Renal cortex interstitium (tissue), 11 donors: ENCODE measurements around the gene NUDT8. TPM values are rescaled to one million over a fixed set of nuclear protein-coding genes. Genes with fewer than 3 reads are reported as not detected.
"Not testable (repeated sequence)": the region's sequence is repeated elsewhere in the genome, so short reads cannot be mapped to it uniquely, and the experiment has no call there.

ENCODE experiments used
- DNase-seq, 11 donors: peaks; one replicate each; pipeline ENCODE4 v3.0.0-alpha.2; 2013; ENCODE audit warnings: low read depth in 9 of 11, low spot score in 4 of 11; ENCODE audit errors: extremely low read depth in 1 of 11
- polyA plus RNA-seq, 3 donors: library from polyadenylated mRNA; unstranded; fragments of 120-200 nt; gene quantifications; one replicate each; pipeline ENCODE4 v1.2.1, GENCODE V29; 2013; ENCODE audit not compliant: insufficient read length in 3 of 3

NUDT8 gene
- polyA plus RNA-seq, 3 donors: 2.5 to 7.1 (median 7.0) TPM

DNA sequence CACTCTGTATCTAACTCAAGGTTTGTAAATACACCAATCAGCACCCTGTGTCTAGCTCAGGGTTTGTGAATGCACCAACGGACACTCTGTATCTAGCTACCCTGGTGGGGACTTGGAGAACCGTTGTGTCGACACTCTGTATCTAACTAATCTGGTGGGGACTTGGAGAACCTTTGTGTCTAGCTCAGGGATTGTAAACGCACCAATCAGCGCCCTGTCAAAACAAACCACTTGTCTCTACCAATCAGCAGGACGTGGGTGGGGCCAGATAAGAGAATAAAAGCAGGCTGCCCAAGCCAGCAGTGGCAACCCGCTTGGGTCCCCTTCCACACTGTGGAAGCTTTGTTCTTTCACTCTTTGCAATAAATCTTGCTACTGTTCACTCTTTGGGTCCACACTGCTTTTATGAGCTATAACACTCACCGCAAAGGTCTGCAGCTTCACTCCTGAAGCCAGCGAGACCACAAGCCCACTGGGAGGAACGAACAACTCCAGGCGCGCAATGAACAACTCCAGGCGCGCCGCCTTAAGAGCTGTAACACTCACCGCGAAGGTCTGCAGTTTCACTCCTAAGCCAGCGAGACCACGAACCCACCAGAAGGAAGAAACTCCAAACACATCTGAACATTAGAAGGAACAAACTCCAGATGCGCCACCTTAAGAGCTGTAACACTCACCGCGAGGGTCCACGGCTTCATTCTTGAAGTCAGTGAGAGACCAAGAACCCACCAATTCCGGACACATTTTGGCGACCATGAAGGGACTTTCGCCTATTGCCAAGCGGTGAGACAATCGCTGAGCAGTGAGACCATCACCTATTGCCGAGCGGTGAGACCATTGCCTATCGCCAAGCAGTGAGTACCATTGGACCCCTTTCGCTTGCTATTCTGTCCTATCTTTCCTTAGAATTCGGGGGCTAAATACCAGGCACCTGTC, 9.8 kb downstream of the NUDT8 start:
- DNase-seq: not testable (repeated sequence)

- DNase-seq: not testable (repeated sequence)
Measured at GRCh38 chr11:67618901-67619659, 10.7 kb downstream of the NUDT8 start.

DNA sequence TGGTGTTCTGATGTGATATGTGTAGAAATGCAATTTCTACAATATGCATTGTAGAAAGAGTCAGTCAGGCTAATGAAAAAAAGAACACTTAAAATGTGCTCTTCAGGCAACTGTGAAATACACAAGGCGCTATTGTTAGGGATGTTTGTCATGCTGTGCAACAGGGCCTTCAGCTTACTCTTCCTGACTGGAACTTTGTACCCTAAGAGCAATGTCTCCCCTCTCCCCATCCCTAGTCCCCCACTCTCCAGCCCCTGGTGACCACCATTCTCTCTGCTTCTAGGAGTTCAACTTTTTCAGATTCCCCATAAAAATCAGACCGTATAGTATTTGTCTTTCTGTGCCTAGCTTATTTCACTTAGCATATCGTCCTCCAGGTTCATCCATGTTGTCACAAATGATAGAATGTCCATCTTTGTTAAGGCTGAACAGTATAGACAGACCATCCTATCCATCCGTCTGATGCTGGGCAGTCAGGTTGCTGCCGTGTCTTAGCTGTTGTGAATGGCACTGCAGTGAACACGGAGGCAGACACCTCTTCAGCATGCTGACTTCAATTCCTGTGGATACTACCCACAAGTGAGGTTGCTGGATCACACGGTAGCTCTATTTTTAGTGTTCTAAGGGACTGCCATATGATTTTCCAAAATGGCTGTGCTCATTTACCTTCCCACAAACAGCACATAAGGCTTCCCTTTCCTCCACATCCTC, 12.3 kb downstream of the NUDT8 start:
- no peak for DNase-seq

DNA sequence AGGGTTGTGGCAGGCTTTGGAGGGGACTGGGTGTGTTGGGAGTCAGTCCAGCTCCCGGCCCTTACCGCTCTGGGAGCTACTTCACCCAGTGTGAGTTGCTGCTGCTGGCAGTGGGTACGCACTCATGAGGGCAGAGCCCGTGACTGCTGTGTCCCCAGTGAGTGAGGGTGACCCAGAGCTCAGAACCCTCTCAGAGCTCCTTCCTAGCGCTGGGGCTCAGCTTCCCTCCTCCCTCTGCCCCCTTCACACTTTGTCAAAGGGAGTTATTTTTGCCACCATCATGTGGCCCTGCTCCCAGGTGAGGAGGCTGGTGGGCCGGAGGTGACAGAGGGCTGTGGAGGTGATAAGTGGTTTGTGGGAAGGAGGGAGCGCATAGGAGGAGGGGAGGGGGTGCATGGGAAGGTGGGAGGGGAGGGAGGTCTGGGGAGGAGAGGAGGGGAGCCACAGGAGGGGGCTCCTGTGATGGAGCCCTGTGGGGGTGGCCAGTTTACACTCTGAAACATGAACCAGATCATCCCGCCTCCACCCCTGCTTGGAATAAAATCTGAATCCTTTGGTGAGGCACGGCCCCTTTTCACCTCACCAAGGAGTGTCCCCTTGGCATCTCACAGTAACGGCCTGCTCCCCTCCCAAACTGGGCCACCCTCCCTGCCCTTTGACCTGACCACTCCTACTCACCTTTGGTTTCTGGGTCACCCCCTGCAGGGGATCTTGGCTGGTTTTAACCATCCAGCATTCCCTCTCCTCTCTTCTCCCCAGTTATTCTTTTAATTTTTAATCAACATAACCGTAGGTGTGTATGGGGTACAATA, 13.1 kb downstream of the NUDT8 start:
- no peak for DNase-seq

GRCh38 chr11:67615728-67616430, 13.9 kb downstream of the NUDT8 start:
- DNase-seq: no peak

GRCh38 chr11:67614730-67615714, 14.7 kb downstream of the NUDT8 start:
- no peak for DNase-seq

GRCh38 chr11:67613960-67614715, 15.6 kb downstream of the NUDT8 start:
- peak in 7 of 11 donors; percentile 18 to 56 (median 36) for DNase-seq

GRCh38 chr11:67613313-67613959, 16.3 kb downstream of the NUDT8 start:
- DNase-seq: no peak

DNA sequence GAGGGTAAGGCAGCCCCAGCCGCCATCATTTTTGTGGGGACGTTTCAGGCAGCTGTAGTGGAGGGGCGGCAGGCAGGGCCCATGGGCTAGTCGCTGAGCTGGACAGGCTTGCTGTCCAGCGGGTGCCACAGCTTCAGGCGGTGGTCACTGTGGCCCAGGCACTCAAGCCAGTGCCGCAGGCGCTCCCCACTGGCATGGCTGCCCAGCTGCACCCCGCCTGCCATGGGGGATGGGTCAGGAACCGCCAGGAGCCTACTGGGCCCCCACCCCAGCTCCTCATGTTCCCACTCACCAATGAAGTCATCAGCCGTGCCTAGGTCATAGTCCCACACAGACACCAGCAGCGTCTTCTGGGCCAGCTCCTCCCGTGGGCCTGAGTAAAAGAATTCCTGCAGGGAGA, 17.0 kb downstream of the NUDT8 start:
- DNase-seq: no peak

DNA sequence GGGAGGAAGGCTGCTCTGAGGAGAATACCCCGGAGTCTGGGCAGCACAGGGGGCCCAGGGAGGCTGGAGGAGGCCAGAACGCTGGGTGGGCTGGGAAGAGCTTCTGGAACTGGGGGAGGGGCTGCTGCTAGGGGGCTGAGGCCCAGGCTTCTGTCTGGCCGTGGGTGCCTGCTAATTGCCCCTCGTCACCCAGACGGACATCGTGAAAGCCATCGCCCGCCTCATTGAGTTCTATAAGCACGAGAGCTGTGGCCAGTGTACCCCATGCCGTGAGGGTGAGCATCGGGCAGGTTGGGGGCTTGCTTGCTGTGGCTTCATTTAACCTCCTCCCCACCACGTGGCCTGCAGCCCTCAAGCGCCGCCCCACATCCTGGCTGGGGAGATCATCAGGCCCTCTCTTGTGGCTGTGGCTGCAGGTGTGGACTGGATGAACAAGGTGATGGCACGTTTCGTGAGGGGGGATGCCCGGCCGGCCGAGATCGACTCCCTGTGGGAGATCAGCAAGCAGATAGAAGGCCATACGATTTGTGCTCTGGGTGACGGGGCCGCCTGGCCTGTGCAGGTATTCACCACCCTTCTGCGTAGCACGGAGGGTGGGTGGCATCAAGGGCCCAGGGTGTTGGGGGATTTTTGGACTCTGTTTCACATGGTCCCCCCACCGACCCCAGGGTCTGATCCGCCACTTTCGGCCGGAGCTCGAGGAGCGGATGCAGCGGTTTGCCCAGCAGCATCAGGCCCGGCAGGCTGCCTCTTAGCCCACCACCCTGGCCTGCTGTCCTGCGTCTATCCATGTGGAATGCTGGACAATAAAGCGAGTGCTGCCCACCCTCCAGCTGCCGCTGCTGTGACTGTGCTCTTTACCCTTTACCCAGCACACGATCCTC, 17.8 kb downstream of the NUDT8 start:
- no peak for DNase-seq

GRCh38 chr11:67611165-67611564, 18.6 kb downstream of the NUDT8 start:
- no peak for DNase-seq

- no peak for DNase-seq
Measured at GRCh38 chr11:67610302-67610868, 19.4 kb downstream of the NUDT8 start.

DNA sequence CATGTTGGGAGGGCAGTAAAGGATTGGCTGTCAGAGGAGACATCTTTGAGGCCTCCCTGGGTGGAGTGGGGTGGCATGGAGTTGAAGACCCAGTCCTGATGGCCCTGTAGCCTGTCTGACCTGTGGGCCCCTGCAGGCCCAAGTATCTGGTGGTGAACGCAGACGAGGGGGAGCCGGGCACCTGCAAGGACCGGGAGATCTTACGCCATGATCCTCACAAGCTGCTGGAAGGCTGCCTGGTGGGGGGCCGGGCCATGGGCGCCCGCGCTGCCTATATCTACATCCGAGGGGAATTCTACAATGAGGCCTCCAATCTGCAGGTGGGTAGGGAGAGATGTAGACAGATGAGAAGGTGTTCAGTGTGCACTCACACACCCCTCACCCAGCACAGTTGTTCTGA, 20.4 kb downstream of the NUDT8 start:
- DNase-seq: no peak

- DNase-seq: no peak
Measured at GRCh38 chr11:67608486-67608885, 21.3 kb downstream of the NUDT8 start.

DNA sequence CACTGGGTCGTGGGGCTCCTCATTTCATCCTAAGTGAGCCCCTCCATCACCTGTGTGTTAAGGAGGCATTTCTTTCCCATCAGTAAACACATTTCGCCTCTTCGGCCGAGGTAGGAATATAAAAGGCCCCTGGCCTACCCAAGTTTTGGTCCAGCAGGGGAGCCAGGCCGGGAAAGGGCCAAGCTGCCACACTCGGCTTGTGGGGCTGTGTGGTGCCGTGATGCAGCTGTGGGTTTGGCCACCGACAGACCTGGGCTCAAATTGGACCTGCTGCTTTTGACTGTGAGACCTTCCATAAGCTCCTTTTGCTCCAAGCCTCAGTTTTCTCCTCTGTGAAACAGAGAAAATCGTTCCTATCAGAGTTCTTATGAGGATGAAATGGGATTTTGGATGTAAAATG, 22.2 kb downstream of the NUDT8 start:
- DNase-seq: no peak
